A673 (cell line): ENCODE data around the gene RTN4RL1.

Experiments used
- EZH2 ChIP-seq: fragments of 200-600 bp; sonication (generic); IDR thresholded peaks from 2 replicates; pipeline ENCODE4 v1.6.1; 2017; ENCODE audit warnings: borderline replicate concordance, low read depth, mild to moderate bottlenecking, mixed read lengths, antibody characterized with exemption, low read length; ENCODE audit not compliant: poor library complexity, severe bottlenecking
- TF ChIP-seq, protein P1 (sequence below): fragments of 300-800, 200-600 bp; sonication (generic); conservative IDR thresholded peaks from 2 replicates; pipeline ENCODE4 v1.5.1; 2017; ENCODE audit warnings: low read depth, mild to moderate bottlenecking, antibody characterized with exemption, low read length, moderate library complexity, mixed read lengths

DNA sequence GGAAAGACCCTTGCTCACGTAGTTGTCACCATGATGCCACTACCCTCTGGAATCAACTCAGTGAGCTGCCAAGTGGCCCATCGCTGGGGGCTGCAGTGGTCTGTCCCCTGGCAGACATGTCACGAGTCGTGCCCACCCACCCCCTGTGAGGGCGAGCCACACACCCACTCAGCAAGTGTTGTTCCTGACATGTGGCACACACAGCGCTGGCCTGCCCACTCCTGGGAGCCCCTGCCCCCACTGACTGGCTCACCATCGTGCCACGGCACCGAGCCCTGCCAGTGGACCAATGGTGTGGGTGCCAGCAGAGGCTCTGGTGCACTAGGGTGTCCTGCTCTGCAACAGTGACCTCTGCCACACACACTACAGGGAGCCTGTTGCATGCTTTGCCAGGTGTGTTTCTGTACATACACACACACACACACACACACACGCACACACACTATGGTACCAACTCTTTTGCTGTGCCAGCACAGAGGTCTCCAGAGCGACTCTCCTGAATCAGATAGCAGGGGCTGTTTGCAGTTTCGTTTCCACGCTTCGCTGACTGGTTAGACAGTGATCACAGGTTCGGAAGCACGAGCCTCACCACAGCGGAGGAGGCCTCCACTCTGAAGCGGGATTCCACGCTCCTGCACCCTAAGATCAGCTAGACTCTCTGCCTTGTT is 7.7 kb downstream of the RTN4RL1 start:
- TF ChIP-seq, protein P1, sequence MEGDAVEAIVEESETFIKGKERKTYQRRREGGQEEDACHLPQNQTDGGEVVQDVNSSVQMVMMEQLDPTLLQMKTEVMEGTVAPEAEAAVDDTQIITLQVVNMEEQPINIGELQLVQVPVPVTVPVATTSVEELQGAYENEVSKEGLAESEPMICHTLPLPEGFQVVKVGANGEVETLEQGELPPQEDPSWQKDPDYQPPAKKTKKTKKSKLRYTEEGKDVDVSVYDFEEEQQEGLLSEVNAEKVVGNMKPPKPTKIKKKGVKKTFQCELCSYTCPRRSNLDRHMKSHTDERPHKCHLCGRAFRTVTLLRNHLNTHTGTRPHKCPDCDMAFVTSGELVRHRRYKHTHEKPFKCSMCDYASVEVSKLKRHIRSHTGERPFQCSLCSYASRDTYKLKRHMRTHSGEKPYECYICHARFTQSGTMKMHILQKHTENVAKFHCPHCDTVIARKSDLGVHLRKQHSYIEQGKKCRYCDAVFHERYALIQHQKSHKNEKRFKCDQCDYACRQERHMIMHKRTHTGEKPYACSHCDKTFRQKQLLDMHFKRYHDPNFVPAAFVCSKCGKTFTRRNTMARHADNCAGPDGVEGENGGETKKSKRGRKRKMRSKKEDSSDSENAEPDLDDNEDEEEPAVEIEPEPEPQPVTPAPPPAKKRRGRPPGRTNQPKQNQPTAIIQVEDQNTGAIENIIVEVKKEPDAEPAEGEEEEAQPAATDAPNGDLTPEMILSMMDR: no peak
- TF ChIP-seq EZH2: no peak
